GM19372 (cell line): ENCODE data around the gene PRKN.

ENCODE experiments used
- ATAC-seq: cut with Tn5 transposase; IDR thresholded peaks from one replicate; pipeline ENCODE4 v1.9.1; 2021; ENCODE audit warnings: mild to moderate bottlenecking, low read depth, moderate library complexity; ENCODE audit not compliant: unreplicated experiment

The PRKN gene

DNA sequence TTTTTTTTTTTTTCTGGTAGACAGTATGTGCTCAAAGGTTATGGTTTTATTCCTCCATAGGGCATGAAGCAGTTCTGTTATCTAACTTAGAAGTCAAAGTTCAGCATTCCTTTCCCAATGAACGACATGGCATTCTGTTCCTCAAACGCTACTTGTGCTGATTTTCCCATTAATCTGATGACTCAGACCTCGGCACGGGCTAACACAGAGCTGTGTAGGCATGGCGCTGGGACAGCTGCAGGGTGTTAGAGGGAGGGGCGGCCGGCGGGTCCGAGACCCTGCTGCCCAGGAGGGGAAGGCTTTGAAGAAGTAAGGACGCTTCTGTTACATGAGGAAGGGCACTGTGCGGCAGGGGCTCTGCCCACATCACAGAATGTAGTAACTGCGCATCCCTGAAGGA, 1360.1 kb downstream of the PRKN start:
- ATAC-seq = no peak

DNA sequence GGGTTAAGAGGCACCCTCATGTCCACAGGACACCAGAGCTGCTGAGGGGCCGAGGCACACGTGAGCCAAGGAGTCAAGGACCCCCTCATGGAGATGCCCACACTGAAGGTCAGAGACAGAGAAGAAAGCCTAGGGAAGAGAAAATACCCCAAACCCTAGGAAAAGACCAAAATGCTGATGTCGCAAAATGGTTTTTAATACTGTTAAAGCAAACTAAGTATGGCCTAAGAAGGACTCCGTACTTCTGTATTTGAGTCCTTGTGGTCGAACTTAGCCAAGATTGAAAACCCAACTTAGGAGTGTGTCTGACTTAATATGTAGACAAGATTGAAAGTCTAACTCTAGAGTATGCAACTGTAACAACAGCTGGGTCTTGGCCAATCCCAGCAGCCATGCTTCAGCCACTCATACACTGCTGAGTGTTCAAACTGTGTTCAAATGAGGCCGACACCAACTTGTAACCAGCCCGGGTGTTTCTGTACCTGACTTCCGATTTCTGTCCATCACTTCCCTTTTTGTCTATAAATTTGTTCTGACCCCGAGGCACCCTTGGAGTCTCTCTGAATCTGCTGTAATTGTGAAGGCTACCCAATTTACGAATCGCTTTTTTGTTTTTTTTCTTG, 1361.2 kb downstream of the PRKN start:
- ATAC-seq = no peak

DNA sequence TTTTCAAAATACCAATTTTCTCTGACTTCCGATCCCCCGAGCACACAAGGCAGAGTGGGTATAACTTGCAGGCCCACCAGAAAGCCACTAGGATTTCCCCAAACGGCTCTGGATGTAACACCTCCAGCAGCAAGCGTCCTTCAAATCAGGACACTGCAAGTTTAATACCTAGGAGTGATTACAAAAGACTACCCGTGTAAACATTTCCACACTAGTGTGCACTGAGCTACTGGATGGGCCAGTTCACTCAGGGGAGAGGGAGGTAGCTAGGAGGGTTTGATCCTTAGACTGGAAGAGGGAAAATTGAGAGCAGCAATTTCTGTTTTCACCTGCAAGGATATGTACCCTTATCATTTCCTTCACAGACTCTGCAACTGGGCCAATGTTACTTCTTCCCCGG, 1361.9 kb downstream of the PRKN start:
- no peak for ATAC-seq

DNA sequence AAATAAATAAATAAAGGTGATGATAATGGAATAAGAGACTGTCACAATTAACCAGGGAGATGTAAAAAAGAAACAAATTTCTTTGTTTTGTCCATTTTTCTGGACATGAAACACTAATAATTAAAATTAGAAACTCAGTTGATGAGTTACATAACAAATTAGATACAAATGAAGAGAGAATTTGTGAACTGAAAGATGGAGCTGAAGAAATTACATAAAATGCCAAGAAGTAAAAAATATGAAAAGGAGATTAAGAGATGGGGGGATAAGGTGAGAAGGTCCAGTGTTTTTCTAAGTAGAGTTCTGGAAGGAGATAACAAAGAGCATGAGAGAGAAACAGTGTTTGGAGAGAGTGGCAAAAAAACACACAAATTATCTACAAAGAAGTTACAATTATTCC, 1364.3 kb downstream of the PRKN start:
- ATAC-seq = no peak

DNA sequence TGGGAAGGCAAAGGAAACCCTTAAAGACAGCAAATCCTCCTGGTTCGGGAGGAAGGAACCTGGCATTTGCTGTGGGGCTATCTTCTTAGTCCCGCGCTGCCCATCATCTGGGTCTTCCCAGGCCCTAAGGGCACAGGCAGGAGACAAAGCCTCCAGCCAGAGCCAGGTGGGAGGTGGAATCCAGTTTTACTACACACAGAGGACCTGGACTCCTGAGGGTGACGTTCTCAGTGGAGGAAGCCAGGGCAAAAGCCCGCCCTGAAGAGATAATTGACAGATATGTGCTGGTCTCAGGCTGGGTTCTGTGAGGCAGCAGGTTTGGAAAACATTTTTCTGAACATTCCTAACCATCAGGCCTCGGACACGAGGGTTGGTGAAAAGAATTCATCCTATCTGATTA, 1365.3 kb downstream of the PRKN start:
- no peak for ATAC-seq

DNA sequence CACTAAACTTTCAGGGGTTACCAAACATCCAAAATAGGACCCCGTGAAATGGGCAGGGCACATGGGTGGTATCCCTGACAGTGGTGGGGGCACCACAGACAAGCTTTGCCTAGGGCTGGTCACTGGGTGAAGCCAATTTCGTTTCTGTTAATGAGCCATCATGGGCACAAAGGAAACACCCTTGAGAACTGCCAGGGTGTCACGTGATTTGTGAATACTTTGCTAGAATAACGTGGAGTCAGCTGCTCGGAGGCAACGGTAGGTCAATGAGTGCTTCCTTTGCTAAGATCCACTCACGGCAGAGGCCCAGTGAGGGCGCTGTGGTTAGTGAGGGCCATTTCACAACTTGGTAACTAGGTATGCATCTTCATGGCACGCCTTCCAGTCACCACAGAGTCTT, 1366.0 kb downstream of the PRKN start:
- no peak for ATAC-seq

DNA sequence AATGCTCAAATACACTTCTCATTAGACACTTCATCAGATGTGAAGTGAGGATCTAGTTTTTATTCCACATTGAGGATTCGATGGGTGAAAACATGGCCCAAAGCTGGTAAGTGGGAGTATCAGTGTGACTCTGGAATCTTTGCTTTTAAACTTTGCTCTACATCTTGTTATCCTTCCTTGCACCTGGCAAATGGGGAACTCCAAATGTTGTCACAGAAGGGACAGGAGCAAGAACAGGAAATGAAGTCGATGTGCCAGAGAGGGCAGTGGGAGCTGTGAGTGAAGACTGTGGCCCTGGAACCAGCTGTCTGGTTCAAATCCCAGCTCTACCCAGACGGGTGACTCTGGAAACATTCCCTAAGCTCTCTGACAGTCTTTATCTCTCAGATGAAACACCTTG, 1367.0 kb downstream of the PRKN start:
- ATAC-seq = no peak

DNA sequence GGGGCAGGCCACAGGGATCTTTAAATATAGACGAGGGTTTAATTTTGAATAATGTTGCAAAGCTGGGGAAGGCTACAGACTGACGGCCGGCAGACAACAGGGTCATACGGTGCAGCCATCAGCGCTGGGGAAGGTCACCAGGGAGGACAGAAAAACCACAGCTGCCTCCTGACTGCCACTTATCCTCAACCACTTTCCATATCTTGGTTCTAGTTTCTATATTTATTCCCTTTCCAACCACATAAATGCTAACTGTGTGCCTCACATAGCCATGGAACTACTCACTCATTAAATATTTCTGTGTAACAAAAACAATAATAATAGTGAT, 1368.0 kb downstream of the PRKN start:
- ATAC-seq = no peak

DNA sequence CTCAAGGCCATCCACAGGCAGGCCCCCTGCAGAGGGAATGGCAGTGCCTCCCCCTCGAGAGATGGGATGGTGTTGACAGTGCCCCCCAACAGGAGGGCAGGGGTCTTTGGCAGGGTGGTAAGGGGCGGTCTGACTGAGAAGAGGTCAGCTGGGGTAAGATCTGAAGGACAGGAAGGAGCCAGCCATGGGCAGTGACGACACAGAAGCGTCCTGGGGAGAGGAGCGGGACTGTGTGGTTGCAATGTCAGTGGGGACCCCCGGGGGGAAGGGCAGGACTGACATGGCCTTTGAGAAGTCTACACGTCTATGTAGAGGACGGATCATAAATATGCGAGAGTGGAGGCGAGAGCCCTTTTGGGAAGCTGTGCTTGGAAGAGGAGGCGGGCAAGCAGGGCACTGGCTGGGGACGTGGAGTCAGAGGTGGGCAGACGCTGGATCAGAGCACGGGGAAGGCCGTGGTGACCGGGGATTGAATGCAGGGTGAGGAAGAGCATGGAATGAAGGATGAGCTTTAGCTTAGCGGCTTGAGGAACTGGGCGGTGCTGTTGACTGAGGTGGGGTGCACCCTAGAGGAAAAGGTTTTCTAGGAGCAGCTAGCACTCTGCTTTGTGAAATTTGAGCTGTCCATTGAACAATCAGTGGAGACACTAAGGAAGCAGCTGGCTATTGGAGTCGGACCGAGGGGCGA, 1371.3 kb downstream of the PRKN start:
- ATAC-seq = no peak

DNA sequence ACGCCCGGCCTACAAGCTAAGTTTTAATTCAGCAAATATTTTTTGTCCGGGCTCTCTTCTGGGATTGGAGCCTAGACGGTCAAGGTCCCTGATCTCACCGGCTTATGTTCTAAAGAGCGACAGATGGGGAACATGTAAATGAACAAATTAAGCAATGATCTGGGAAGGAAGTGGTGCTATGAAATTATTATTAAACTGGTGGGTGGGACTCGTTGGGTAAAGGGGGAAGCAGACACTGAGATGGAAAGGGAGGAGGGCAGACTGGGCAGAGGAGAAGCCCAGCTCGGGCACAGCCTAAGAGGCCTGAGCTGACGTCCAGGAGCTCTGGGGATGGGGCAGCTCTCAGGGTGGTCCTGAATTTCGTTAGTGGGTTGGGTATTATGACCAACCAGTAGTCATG, 1371.9 kb downstream of the PRKN start:
- ATAC-seq = no peak

DNA sequence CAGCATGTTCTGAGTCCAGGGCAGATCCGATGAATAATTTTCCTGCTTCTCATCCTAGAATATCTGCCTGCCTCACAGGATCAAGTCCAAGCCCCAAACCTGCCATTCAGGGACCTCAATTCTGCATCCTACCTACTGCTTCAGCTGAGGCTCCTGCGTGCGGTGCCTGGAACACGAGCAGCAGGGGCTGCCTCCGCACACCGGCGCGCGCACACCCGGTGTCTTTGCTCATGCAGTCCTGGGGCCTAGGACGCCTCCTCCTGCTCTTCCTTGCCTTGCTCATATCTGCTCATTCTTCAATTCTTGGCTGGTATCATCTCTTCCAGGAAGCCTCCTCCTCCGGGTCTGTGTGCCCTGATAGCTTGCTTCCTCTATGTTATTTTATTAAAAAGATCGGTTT, 1372.6 kb downstream of the PRKN start:
- ATAC-seq = no peak

DNA sequence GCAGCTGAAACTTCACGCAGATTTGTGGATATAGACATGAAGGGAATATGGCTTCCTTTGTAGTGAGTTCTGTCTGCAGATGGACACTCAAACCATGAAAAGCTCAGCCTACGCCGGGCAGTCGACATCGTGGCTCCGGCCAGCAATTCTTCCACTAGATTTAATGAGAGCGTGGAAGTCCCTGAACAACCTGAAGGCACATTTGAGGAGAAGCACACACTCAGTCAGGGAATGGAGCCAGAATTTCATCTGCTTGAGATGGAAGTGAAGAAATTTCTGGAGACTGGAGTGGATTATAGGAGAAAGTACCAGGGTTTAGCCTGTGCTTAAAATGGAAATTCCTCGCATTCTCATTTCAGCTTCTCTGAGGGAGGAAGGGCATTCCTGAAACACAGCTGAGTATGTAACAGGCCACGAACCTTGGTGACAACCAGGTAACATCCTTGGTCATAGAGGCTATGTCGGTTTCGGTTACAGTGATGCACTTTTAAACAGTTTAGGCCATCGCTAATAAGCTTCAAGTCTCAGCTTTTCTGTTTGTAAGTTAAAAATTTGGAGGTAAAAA, 1373.2 kb downstream of the PRKN start:
- no peak for ATAC-seq

DNA sequence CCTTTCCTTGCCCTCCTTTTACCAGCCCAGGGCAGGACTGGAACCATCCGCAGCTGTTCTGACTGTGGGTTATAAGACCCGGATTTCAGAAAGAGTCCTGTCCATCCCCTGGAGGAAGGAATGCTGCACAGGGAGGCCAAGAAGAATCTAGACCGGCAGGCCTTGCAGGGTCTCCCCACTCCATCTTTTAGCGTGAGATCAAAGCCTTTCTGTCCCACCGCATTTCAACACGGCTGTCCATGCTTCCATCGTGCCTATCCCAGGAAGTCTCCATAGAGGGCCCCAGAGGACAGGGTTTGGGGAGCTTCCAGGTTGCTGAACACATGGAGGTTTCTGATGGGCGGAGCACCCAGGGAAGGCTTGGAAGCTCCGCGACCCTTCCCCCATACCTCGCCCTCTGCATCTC, 1374.4 kb downstream of the PRKN start:
- ATAC-seq = no peak

DNA sequence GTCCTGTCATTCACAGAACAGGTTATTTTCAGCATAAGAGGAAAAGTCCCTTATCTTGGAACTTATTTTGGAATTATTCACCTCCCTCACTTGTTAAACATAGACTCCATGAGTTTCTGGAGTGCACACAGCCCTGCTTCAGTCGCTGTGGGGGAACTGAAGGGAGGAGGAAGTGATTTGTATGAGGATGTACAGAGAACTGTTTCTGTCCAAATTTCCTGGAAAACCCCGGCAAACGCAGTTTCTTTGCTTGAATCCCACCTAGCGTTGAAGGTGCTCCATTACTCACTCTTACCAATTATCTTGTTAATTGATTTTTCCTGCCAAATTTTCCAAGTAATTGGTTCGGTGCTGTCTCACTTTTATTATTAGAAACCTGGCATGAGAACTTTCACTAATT, 1375.7 kb downstream of the PRKN start:
- ATAC-seq = no peak

DNA sequence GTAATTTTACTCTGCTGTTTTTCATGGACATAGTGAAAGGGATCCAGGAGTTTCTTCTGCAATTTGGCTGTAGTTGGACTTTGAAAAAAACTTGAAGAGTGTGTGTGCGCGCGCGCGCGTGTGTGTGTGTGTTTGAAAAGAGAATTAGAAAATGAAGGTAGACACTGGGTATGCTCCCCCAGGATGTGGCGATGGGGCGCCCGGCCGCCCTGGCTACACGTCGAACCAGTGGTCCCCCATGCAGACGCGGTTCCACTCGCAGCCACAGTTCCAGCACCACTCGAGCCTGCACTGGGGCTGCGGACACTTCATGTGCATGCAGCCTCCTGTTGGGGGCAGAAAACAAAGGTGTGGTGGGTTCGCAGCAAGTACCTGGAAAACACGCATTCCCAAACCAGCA, 1377.7 kb downstream of the PRKN start:
- no peak for ATAC-seq

DNA sequence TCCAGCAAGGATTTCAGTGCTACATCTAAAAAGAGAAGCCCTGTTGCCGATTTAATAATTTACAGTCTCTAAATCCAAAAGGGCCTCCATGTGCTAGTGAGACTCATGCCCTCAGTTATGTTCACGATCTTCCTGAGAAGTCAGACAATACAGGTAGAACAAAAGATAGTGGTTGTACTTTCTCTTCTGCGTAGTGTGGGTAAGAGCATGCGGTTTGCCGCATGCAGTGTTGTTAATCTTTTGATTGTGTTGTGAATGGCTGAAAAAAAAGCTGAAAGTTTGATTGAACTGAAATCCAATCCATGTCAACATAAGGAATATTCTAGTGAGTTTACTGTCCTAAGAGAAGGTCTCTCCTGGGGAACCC, 1379.0 kb downstream of the PRKN start:
- no peak for ATAC-seq

DNA sequence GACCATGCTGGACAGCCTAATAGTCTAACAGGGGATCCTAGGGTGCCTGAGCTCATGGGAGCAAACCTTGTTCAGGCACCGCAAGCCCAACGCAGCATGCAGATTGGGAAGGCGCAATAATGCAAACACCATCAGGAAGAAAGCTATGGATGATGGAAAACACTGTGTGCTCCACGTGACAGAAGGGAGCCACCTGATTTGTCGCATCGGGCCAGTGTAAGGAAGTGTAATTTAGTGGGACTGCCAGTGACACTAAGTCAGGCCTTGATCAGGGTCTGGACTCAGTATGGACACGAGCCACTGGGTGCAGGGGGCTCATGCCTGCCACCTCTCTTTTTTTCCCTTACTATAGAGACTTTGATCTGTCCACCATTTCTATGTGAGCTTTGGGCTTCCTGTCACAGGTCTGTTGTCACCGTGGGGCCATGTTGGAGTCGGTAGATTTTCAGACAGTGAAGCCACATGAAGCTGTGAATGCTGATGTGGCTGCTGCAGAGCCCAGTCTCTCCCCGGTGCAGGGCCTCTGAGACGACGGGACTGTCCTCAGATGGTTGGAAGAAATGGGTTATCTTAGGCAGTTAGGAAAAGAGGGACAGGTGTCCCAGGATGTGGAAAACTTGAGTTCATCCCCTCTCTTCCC, 1379.5 kb downstream of the PRKN start:
- no peak for ATAC-seq

DNA sequence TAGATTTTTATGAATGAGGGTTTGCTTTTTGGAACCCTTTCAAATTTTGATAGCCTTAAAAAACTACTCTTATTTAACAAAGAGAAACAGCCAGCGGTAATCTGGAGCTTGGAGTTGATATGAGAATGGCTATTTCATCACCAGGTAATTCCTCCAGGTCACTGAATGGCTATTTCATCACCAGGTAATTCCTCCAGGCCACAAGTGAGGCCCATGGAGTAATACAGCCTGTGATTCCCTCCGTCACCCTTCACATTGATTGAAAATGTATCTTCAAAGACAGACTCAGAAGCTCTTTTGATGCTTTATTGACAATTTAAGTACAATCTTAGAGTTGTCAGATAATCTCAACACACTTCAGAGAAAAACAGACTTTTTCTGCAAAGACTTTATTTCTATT, 1380.4 kb downstream of the PRKN start:
- no peak for ATAC-seq

DNA sequence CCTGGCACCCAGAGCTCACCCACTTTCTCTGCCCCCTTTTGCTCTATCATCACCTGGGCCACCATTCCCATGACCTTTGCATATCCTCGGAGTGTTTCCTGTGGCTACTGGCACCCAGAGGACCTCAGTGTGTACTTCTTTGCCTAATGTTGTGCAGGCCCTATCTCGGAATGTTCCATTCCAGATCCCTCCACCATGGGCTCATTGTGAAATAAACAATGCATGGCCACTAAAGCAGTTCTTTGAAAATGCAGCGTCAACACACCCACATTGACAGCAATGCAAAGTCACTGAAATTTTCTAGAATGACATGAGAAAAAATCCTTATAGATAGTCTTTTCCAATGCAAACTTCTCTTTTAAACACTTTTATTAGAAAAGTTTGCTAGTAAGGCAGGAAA, 1380.8 kb downstream of the PRKN start:
- ATAC-seq = no peak

DNA sequence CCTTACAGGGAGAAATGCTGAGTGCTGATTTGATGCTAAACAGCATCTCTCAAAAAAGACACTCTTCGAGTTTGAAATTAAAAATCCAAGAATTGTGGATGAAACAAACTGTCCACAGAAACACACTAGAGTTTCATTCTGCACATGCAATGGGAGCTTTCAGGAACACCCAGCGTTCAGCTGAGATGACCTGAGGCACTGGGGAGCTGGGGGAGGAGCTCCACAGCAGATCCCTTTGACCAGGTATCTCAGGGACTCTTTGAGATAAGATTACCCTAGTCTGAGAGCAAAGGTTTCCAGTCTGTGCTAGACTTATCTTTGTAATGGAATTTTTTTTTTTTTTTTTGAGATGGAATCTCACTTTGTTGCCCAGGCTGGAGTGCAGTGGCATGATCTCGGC, 1382.9 kb downstream of the PRKN start:
- ATAC-seq = no peak

DNA sequence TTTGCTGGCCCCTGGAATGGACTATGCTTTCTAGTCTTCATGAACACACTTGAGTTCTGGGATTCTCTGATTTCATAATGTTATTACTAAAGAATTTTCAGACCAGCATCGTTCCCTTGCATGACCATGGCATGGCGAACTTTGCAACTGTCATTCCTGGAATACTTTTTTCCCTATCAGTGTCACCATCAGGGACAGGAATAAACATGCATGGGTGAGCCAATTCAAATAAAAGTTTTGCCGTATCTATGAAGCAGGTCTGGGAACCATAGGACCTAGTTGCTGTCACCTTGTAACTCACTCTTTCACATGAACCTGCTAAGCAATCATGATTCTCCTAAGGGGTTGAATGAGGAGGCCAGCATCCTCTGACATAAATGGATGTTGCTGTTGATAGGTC, 1385.5 kb downstream of the PRKN start:
- ATAC-seq = no peak

DNA sequence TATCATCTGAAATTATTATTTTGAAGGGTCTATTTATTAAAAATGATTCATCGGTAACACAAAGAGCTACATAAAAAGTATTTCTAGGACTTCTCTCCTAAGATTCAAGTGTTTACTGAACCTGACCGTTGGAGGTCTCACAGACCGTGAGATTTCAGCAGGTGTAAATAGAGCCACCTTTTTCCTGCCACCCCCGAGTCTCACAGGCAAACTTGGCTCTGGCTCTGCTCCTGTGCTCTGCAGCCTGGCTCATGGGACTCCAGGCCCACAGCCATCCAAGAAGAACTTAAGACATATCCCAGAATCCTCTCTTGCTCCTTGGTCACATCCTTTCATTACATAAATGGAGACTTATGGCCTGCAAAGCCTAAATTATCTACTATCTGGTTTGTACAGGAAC, 1385.9 kb downstream of the PRKN start:
- ATAC-seq = no peak
